MM.1S (cell line): ENCODE results near the gene SRF.

Source experiments
- CTCF ChIP-seq: fragments of 300-600 bp; sonication (generic); IDR thresholded peaks from 2 replicates; pipeline ENCODE4 v1.5.1; 2016; ENCODE audit warnings: antibody characterized with exemption, low read length, mixed read lengths
- EZH2phosphoT487 ChIP-seq: fragments of 300-600 bp; sonication (generic); IDR thresholded peaks from 2 replicates; pipeline ENCODE4 v1.6.1; 2018; ENCODE audit warnings: antibody characterized with exemption, low read length

- TF ChIP-seq CTCF (no peak), EZH2phosphoT487 (no peak)
Measured at GRCh38 chr6:43221046-43221972, 50.2 kb downstream of the SRF start.
